GM18907 (cell line): Measurements from ENCODE around the gene RAC3.
"Not testable (repeated sequence)": the region's sequence is repeated elsewhere in the genome, so short reads cannot be mapped to it uniquely, and the experiment has no call there.

Experiments used
- ATAC-seq: cut with Tn5 transposase; IDR thresholded peaks from one replicate; pipeline ENCODE4 v1.9.1; 2021; ENCODE audit warnings: mild to moderate bottlenecking, moderate library complexity; ENCODE audit not compliant: unreplicated experiment

RAC3 gene

GRCh38 chr17:82037889-82038195 lies 6.4 kb downstream of the RAC3 start:
- ATAC-seq = no peak

DNA sequence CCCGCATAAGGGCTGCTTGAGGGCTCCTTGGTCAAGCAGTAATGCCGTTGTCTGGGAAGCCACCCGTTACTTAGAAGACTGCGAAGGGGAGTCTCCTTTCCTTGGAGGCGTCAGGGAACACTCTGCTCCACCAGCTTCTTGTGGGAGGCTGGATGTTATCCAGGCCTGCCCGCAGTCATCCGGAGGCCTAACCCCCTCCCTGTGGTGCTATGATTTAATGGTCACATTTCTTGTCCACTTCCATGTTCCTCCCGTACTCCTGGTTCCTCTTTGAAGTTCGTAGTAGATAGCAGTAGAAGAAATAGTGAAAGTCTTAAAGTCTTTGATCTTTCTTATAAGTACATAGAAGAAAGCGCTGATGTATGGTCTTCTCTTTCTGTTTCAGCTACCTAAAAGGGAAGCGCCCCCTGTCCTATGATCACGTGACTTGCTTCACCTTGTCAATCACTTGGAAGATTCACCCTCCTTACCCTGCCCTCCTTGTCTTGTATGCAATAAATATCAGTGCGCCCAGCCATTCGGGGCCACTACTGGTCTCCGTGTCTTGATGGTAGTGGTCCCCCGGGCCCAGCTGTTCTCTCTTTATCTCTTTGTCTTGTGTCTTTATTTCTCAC lies 7.4 kb downstream of the RAC3 start:
- not testable (repeated sequence) for ATAC-seq

- no peak for ATAC-seq
These were observed 8.3 kb downstream of the RAC3 start for GRCh38 chr17:82039695-82040299.

DNA sequence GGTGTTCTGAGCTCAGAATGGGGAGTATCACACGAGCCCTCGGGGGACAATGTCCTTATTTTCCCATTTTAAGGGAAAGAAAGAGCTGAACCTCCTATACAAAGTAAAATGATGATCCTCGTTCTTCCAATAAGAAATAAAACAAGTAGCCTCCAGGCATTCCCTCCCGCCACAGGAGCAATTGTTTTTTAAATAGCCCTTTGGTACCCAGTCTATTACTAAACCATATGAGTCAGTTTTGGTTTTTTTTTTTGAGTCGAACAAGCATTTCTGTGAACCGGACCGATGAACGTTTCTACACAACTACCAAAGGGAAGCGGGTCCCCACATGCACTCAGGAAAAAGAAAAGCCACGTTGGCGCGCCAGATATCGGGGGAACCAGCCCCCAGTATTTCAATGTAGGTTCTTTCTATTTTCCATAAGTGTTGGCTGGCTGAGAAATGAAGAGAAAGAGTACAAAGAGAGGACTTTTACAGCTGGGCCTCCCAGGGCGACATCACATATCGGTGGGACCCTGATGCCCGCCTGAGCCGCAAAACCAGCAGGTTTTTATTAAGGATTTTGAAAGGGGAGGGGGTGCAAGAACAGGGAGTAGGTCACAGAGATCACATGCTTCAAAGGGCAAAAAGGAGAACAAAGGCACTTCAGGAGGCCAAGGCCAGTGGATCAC lies 9.8 kb downstream of the RAC3 start:
- no peak for ATAC-seq

DNA sequence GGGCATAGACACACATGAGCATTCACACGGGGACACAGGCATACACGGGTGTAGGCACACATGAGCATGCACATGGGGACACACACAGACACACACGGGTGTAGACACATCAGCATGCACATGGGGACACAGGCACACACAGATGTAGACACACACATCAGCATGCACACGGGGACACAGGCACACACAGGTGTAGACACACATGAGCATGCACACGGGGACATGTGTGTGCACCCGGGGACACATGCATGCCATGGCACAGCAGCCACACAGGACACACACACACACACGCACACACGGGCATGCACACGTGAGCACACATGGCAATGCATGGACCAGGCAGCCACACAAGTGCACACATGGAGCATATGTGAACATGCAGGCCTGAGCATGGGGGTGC lies 11.2 kb downstream of the RAC3 start:
- no peak for ATAC-seq

DNA sequence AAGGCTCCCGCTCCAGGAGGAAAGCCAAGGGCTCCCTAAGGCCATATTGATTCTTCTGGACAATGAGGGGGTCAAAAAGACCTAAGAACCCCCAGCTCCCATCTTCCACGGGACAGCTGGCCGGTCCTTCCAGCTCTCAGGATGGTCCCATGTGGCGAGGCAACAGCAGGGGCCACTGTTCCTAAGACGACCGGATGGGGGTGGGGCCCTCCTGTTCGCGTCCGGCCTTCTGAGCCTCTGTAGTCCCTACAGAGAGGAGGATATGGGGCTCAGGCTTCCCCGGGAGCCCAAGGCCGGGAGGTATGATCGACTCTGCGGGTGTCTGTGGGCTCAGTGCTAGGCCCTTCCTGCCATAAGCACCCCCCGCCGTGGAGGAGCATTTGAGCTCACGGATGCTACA lies 12.0 kb downstream of the RAC3 start:
- ATAC-seq = no peak

GRCh38 chr17:82045936-82046484 lies 14.5 kb downstream of the RAC3 start:
- no peak for ATAC-seq

DNA sequence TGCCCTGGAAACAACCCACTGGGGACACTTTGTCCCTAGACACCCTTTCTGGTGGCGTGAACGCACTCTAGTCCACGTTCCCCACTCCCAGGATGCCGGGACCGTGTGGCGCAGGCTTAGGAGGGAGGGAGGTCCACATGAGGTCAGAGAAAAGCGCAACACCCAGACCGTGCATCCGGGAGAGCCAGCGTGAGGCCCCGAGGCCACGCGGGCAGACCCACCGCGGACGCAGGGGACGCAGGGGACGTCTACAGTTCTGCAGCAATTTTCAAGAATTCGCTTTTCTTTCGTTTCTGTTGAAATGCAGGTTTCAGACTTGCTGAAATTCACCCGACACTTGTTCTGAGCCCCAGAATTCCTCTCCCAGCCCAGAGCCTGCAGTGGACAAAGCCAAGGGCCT lies 15.4 kb downstream of the RAC3 start:
- ATAC-seq = no peak

GRCh38 chr17:82047379-82047778 lies 15.9 kb downstream of the RAC3 start:
- no peak for ATAC-seq

DNA sequence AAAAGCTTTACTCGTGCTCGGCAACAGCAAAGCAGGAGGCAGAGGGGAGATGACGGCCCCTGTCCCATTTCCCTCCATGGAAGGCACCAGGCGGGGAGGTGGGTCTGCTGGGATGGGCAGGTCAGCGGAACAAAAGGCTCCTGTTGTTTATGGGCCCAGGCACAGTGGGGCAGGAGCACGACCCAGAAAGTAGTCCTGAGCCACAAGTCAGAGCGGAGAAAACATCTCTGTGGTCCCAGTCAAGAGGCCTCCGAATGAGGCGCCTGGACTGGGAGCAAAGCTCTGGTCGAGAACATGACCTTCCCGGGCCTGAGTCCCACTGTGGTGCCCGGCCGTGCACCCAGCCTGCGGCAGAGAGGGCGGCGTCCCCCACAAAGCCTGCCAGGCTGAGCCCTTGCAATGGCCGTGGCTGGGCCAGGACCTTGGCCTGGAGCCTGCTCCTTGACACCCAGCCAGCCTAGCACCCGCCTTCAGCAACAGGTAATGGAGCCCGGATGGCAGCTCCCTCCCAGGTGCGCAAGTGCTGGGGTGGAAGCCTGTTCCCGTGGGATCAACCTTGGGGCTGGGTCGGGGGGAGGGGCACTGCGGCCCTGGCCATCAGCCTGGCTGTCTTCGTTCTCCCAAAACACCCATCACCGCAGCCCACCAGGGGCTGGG lies 16.6 kb downstream of the RAC3 start:
- no peak for ATAC-seq

DNA sequence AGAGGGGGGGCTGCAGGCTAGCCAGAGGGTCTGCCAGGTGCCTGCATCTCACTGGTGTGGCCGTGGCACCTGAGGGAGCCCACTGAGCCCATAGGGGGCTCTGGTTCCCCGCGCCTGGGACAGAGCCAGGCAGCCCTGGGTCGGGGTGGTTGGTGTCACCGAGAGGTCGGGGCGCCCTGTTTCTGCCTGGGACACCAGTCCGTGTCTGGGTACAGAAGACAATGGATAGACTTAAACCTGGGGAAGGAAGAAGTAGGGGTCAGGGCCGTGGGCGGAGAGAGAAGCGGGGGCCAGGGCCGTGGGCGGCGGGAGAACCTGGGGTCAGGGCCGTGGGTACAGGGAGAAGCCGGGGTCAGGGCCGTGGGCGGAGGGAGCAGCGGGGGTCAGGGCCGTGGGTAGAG lies 17.1 kb downstream of the RAC3 start:
- ATAC-seq = no peak

DNA sequence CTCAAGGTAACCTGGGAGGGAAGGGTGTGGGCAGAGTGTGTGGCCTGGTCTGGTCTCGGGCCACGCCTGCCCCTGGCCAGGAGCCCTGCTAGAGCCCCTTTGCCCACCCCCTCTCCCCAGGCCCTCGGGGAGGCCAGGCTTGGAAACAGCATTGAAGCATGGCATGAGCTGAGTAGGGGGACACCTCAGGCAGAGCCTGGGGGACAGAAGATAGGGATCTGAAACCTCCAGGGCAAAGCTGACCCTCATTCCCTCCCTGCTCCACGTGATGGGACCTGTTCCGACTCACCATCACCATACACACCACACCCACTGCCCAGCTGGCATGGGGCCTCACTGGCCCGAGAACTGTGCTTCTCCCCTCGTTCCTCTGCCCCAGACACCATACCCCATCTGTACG lies 17.6 kb downstream of the RAC3 start:
- ATAC-seq = no peak

DNA sequence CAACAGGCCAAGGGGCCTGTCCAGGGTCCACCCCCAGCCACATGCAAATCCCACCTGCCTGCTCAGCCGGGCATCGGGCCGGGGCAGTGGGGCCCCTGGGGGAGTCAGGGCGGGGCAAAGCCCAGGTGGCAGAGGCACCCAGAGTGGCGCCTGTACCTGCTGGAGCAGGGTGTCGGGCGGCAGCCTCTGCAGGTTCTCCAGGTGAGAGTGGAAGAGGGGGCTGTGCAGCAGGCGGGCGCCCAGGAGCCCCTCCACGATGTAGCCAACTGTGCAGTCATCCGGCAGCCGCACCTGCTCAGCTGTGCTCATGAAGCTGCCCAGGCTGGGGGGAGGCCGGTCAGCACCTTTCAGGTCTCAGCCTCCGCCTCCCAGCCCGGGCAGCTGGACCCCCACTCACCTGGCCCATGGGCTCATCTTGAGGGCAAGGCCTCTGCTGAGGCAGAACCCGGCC lies 18.1 kb downstream of the RAC3 start:
- ATAC-seq = no peak

DNA sequence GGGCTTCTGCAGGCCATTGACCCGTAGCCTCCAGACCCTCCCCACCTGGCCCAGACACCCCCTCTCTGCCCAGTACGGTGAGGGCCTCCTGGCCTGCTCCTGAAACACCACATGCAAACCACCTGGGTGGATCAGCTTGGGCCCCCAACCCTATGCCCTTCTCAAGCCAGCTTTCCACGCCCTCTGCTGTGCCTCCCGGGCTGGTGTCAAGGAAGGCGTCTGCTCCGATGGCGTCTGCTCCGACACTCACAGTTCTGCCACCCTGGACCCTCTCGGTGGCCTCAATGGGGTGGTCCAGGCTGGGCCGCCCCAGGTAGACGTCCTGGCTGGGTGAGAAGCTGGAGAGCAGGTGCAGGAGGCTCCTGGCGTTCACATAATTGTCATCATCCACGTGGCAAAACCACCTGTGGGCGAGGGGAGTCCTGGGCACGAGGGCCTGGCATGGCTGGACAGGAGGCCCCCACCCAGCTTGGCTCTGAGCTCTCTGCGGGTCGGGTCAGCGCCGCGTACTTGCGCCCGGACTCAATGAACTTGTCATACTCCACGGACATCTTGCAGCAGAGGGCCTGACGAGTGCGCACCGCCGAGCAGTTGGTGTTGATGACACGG lies 18.8 kb downstream of the RAC3 start:
- no peak for ATAC-seq

- peak; percentile 13 for ATAC-seq
These were observed 19.5 kb downstream of the RAC3 start for GRCh38 chr17:82050761-82051641.

DNA sequence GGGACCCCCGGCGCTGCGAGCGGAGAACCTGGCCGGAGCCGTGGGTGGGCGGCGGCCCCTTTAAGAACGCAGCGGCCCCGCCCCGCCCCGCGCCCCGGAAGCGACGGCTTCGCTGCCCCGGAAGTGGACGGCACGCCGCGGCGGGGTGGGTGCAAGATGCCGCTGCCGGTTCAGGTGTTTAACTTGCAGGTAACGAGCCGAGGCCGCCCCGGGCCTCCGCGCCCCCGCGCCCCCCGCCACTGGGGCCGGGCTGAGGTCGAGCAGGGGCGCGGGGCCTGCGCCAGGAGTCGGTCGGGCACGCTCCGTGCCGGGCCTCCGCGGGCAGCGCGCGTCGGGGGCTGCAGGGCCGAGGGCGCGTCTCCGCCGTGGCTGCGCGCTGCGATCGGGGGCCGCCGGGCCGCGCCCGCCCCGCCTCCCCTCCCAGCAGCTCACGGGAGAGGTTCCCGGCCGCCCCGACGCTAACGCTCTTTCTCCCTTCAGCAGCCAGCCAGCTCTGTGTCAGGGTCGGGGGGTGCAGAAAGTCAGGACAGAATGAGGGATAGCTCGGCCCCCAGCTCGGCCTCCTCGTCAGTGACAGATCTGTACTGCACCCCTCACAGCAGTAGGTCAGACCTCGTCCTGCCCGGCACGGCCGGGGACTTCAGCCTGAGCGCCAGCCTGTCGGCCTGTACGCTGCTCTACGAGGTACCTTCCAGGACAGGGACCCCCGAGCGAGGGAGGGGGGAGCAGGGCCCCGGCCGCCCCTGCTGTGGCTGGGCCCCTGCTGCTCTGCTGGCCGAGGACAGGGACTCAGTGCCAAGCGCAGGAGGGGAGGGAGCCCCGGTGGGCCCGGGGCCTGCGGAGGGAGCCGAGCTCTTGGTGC lies 20.5 kb downstream of the RAC3 start, which contains the start of the genes GPS1 and RFNG:
GPS1 (plus strand) TSS at position 123 of the 862 bp plus-strand sequence; CDS start at position 157, 34 bp downstream.
RFNG (minus strand) TSS at position 36 of the 862 bp plus-strand sequence. CDS start 45 bp downstream, outside the sequence.
- ATAC-seq = peak; percentile 57

DNA sequence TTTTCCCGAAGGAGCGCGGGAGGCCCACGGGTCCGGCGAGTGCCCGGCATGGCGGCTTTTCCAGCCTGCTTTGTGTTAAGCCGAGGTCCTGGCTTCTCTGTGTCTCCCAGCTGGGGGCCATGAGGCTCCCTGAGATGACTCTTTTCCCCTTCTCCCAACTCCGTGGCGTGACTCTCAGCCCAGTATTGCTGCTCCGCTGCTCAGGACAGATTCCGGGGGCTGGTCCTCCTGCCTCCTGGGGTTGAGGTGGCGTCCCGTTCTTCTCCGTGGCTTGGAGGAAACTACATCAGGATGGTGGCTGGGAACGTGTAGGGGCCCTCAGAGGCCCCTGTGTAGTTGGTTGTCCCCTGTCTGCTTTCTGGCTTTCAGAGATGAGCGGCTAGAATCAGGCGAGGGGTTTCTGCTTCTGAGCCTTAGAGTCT lies 21.2 kb downstream of the RAC3 start:
- no peak for ATAC-seq

- no peak for ATAC-seq
These were observed 21.7 kb downstream of the RAC3 start for GRCh38 chr17:82053130-82053529.
